ENCODE data around the gene POLA2. TPM values are rescaled to one million over a fixed set of nuclear protein-coding genes. Genes with fewer than 3 reads are reported as not detected.

POLA2 gene
- total and polyA plus RNA-seq, 11 donors: 3.2 to 9.0 (median 4.3) TPM

DNA sequence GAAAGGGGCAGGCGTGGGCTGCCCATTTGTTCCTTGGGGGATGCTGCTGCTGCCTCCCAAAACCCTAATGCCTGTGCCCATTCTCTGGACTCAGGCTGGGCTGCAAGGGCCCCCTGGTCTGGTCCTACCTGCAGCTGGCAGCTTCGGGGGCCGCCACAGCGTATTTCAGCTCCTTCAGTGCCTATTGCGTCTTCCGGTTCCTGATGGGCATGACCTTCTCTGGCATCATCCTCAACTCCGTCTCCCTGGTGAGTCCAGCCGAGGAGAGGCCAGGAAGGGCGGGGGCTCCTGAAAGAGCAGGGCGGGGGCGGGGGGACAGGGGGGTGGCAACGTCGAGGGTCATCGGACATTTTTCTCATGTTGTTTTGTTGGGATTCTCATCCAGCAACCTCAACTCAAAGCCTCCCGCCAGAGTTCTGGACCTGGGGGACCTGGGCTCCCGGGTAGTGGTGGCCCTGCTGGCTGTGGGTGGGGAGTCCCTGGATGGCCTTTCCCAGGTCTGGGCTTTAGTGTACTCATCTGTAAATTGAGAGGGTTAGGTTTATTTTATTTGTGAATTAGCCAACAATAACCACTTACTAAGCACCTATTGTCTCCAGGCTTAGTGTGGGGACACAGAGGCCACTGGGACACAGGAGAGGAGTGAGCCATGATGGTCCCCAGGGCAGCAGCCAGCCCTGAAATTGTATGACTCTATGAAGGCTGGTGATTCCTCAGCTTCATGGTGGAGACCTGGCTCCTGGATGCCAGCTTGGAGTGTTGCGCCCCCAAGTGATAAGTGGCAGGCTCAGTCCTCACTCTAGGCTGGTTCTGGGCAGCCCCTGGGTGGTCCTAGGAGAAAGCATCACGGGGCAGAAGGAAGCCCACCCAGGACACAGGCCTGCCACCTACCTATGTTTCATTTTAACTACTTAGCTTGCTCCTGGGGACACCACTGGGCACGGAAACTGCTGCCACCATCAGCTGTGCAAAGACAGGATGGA lies 44.0 kb upstream of the POLA2 start:
- H3K9me3 ChIP-seq: no peaks in the 10 kb centered on the region

DNA sequence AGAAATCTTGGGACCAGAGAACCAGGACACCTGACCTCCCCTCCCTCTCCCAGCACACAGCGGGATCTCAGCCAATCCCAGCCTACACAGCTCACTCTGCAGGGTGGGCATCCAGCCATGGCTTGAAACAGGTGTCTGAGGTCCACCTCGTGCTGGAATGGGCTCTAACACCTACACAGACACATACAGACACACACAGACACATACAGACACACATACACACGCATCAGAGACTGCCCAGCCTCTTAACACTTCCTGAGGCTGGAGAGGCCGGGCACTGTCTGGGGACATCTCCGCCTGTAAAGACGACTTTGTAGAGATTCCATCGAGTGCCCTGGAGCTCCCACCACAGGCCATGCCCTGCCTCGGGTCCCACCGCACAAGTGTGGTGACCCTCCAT lies 43.3 kb upstream of the POLA2 start:
- Histone ChIP-seq H3K9me3 (no peaks in the 10 kb centered on the region), H3K27ac (no peak overlapping the region), H3K36me3 (no peaks in the 10 kb centered on the region), H3K4me1 (peaks cover 0 to 27% (median 0%) of the 10 kb centered on the region in 12 donors), H3K27me3 (no peaks in the 10 kb centered on the region), H3K4me3 (no peak overlapping the region)
- TF ChIP-seq, protein P1, sequence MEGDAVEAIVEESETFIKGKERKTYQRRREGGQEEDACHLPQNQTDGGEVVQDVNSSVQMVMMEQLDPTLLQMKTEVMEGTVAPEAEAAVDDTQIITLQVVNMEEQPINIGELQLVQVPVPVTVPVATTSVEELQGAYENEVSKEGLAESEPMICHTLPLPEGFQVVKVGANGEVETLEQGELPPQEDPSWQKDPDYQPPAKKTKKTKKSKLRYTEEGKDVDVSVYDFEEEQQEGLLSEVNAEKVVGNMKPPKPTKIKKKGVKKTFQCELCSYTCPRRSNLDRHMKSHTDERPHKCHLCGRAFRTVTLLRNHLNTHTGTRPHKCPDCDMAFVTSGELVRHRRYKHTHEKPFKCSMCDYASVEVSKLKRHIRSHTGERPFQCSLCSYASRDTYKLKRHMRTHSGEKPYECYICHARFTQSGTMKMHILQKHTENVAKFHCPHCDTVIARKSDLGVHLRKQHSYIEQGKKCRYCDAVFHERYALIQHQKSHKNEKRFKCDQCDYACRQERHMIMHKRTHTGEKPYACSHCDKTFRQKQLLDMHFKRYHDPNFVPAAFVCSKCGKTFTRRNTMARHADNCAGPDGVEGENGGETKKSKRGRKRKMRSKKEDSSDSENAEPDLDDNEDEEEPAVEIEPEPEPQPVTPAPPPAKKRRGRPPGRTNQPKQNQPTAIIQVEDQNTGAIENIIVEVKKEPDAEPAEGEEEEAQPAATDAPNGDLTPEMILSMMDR (IDR thresholded peaks at IDR 0.05): no peak
- TF ChIP-seq POLR2A (IDR thresholded peaks at IDR 0.05): no peak
- WGBS, 4 donors: 84 to 91% (median 89%) methylated on average over 8 to 9 of the region's 9 CpGs
- intact Hi-C loops (cut with DNase I): no loop called here
- peak in 1 of 5 donors; percentile 13 for DNase-seq
- ATAC-seq: no peak

More for the DNA sequence above, 44.0 kb upstream of the POLA2 start:
- H3K27ac ChIP-seq: no peak overlapping the region
- H3K4me3 ChIP-seq: no peak overlapping the region
- intact Hi-C loops (cut with DNase I): no loop called here
- no peak for ATAC-seq
- peaks cover 0 to 25% (median 0%) of the 10 kb centered on the region in 12 donors for H3K4me1 ChIP-seq
- H3K36me3 ChIP-seq: no peaks in the 10 kb centered on the region
- no peak for DNase-seq
- no peak for TF ChIP-seq POLR2A (IDR thresholded peaks at IDR 0.05)
- TF ChIP-seq, protein P1 (IDR thresholded peaks at IDR 0.05): no peak
- 79 to 89% (median 86%) methylated on average over 5 to 19 of the region's 19 CpGs for WGBS, 4 donors
- H3K27me3 ChIP-seq: no peaks in the 10 kb centered on the region

DNA sequence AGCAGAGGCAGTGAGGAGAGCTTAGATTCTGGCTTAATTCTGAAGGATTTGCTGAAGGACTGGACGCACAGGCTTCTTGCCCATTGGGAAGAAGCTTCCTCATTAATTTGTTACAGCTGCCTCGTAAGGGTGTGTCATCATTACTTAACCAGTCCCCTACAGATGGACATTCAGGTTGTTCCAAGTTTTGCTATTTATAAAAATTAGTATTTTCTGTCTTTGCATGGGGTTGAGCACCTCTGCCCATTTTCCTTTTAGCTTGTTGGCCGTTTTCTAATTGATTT lies 41.9 kb upstream of the POLA2 start:
- Histone ChIP-seq H3K4me1 (peaks cover 0 to 20% (median under 1%) of the 10 kb centered on the region in 12 donors), H3K4me3 (no peak overlapping the region), H3K27me3 (no peaks in the 10 kb centered on the region), H3K9me3 (no peaks in the 10 kb centered on the region), H3K36me3 (no peaks in the 10 kb centered on the region), H3K27ac (no peak overlapping the region)
- ATAC-seq: peak in 1 of 4 donors; percentile 52
- 66 to 76% (median 74%) methylated on average over 3 of the region's 3 CpGs for WGBS, 4 donors
- no peak for TF ChIP-seq POLR2A (IDR thresholded peaks at IDR 0.05)
- TF ChIP-seq, protein P1 (IDR thresholded peaks at IDR 0.05): no peak
- no peak for DNase-seq
- intact Hi-C loops (cut with DNase I): no loop called here

DNA sequence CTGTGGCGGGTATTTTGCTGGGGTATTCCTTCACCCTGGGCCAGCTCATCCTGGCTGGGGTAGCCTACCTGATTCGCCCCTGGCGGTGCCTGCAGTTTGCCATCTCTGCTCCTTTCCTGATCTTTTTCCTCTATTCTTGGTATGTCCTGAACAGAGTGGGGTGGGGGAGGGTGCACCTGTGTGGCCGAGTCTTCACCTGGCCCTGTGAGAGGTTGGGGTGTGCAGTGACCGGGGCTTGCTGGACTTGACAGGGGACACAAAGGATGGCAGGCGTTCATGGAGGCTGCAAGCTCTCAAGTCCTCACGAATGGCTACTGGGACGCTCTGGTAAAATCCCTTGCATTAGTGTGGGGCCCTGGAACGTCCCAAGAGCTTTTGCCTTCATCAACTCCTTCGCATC lies 40.7 kb upstream of the POLA2 start:
- H3K36me3 ChIP-seq: no peaks in the 10 kb centered on the region
- TF ChIP-seq, protein P1 (IDR thresholded peaks at IDR 0.05): no peak
- no peak for TF ChIP-seq POLR2A (IDR thresholded peaks at IDR 0.05)
- no peak overlapping the region for H3K27ac ChIP-seq
- no peaks in the 10 kb centered on the region for H3K27me3 ChIP-seq
- H3K4me1 ChIP-seq: peaks cover 0 to 29% (median 11%) of the 10 kb centered on the region in 12 donors
- no peaks in the 10 kb centered on the region for H3K9me3 ChIP-seq
- DNase-seq: peak in 1 of 5 donors; percentile 4
- WGBS, 4 donors: 93 to 96% (median 94%) methylated on average over 10 of the region's 10 CpGs
- intact Hi-C loops (cut with DNase I): no loop called here
- no peak for ATAC-seq
- no peak overlapping the region for H3K4me3 ChIP-seq

Measured in heart left ventricle (tissue), 16 donors.